Activated T-cell treated with anti-CD3 and anti-CD28 coated beads for 4 hours (primary cell): Measurements from ENCODE around the gene NFIA.

Source experiments
- DNase-seq: peaks from one replicate; pipeline ENCODE4 v3.0.0-alpha.2; 2020

NFIA gene

DNA sequence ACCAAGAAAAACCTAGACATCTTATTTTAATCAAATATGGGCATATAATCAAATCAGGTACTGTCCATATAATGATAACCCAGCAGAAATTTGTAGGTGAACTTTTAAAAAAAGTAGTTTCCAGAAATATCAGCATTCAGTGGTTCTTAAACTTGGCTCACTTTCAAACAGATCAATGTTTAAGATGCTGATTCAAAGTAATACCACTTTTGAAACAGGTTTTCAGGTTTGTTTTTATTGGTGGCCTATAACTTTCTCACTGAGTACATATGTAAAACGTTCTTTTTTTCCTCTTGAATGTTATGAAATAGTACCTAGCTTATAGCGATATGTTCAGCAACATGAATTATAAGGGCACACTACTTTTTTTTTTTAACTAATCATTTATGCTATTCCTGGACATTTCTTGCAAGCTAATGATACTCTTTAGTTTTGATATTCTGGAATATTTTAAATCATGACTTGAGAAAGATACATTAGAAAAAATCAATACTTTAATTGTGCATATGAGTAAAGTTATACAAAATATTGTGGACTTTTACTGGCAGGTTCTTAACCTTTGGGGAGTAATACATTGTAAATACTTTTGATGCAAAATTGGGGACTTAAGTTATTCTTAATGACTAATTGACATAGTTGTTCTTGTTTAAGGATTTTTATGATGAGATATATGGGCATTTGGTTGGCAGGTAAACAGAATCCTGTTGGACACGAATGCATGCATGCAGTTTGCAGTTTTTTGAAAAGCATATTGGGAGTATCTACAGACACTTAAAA lies 3.0 kb downstream of the NFIA start:
- no peak for DNase-seq

GRCh38 chr1:61085983-61086644 lies 3.8 kb downstream of the NFIA start:
- no peak for DNase-seq

DNA sequence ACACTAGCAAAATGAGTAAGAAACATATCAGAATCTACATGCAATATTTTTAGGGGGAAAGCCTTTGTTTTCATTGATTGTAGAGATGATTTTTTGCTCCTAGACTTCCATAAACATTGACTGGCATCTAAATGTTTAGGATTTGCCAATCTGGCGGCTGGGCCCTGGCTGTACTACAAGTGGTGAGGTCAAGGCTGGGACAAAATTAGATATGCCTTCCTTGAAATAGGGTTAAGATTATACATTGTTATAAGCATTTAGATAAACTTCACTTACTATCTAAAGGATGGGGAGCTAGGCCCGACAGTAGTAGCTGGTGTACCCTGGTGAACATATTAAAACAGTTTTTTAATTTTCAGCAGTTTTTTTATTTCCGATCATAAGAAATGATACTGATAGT lies 5.2 kb downstream of the NFIA start:
- DNase-seq, result no peak

GRCh38 chr1:61088163-61088974 lies 6.0 kb downstream of the NFIA start:
- DNase-seq, result no peak

DNA sequence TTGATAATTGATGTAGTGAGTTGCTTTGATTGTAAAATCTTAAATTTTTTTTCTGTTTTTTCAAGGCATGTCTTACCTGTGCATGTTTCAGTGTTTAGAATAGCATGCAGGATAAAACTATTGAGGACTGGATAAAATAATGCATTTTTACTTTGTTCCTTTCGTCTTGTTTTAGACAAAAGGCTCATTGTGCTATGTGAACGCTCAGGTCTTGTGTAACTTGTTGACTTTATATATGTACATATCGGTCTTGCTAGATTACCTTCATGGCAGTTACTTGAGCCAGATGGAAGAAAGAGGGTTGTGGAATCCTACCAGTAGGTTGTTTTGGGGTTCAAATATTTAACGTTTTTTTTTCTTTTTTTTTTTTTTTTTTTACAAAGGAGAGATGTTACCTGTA lies 7.0 kb downstream of the NFIA start:
- no peak for DNase-seq

- DNase-seq, result no peak
Observed at GRCh38 chr1:61089741-61090140, 7.4 kb downstream of the NFIA start.

DNA sequence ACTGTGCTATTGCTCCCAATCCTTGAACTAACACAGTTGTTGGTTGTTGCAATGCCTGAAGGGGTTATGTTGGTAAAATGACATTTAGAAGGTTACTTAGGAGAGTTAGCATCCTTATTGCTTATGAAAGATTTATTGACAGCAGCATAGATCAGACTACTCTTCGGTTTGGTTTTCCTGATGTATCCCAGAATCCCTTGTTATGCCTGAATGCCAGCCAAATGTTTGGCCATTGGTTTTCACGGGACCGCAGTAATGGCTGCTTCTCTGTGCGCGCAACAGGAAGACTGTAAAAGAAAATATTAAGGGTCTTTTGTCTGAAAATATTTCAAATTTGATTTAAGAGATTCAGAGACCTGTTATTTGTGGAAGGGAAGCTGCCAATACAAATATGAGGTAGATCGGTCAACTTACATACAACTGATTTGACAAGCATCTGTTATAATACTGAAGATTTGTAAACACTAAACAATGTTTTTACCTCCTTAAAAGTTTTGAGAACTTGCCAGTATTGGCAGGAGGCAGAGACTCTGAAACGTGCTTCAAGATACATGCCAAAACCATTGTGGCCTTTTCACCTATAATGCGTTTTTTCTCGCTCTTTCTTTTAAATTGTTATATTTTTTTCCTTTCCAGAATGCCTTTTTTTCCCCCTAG lies 8.3 kb downstream of the NFIA start:
- DNase-seq, result no peak

- DNase-seq, result no peak
Observed at GRCh38 chr1:61091455-61091854, 9.1 kb downstream of the NFIA start.

- no peak for DNase-seq
Observed at GRCh38 chr1:61092642-61093041, 10.3 kb downstream of the NFIA start.

DNA sequence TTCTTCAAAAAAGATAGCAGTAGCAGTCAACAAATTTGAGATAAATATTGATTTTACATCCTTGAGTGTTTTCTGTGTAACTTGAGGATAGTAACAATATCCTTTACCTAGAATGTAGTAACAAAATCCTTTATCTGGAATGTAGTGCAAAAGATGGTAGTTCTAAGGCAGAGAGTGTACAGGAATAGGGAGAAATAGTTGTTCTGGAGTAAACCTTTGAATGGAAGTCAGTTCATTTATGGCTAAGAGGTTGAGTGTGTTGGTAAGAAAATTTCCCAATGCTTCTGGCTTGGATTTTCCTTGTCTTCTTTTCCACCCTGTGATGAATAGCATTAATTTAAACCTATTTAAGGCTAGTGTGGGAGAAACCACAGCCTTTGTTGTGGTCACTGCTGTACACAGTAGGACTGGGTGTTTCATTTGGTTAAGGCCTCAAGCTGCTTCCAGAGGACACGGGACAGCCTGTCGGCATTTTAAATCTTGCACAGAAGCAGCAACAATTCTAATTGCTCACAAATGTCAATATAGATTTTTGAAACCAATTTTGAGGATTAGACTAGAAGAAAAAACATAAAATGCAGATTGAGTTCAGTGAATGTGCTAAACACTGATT lies 11.3 kb downstream of the NFIA start:
- no peak for DNase-seq

GRCh38 chr1:61094677-61095469 lies 12.5 kb downstream of the NFIA start:
- DNase-seq, result no peak

DNA sequence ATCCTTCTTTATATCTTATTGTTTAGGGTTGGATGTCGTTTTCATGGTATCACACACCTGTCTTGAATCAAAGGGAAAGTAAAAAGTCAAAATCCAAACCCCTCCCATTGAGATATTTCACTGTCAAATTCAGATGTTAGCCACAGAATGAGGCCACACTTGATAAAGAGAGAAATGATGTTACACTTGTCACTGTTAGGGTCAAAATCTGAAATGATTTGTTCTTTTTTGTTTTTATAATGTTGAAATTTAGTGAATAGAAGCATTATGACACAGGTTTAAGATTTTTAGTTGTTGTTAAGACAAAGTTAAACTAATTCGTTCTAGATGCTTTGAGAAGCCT lies 13.1 kb downstream of the NFIA start:
- DNase-seq, result no peak

GRCh38 chr1:61097317-61097716 lies 15.0 kb downstream of the NFIA start:
- no peak for DNase-seq

GRCh38 chr1:61097722-61098121 lies 15.4 kb downstream of the NFIA start:
- DNase-seq, result no peak

GRCh38 chr1:61098333-61098732 lies 16.0 kb downstream of the NFIA start:
- no peak for DNase-seq

GRCh38 chr1:61098906-61099437 lies 16.6 kb downstream of the NFIA start:
- no peak for DNase-seq

DNA sequence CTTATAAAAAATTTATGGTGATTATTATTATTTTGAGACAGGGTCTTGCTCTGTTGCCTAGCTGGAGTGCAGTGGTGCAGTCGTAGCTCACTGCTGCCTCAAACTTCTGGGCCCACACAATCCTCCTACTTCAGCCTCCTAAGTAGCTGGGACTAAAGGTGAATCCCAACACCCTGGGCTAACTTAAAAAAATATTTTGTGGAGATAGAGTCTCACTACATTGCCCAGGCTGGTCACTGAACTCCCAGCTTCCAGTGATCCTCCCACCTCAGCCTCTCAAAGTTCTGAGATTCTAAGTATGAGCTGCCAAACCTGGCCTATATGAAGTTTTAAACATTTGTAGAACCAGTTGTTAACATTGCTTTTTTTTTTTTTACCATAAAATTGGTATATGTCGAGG lies 18.2 kb downstream of the NFIA start:
- DNase-seq, result no peak

- no peak for DNase-seq
Observed at GRCh38 chr1:61101536-61101935, 19.2 kb downstream of the NFIA start.

DNA sequence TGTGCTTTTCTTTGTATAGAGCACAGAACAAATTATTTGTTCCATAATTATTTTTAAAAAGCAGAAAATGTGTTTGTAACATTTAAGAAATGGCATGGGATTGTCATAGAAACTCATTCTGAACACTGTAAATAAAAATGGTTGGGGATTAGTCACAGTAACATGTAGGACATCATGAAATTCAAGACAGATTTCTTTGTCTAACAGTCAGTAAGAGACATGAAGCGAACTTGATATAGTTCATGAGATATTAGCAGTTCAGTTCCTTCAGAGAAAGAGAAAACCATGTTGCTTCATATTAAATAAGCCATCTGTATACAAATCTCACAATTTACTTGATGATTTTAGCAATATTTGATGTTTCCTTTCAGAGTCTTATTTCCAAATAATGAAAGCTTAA lies 19.7 kb downstream of the NFIA start:
- no peak for DNase-seq

DNA sequence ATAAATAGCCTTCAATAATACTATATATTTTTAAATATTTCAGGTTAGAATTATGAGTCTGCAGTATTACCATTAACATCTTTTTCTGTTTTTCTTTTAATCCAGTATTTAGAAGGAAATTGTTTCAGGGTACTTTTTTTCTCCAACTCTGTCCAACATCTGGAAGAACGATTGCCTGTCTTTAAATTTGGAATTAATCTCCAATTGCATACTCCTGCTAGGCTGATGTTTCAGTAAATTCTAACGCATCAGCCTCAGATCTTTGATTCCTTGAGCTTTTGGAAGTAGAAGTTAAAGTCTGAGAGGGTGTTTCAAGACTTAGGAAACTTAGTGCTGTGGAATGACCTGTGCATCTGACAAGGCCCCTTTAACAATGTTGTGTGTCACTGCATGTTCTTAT lies 20.3 kb downstream of the NFIA start:
- no peak for DNase-seq

DNA sequence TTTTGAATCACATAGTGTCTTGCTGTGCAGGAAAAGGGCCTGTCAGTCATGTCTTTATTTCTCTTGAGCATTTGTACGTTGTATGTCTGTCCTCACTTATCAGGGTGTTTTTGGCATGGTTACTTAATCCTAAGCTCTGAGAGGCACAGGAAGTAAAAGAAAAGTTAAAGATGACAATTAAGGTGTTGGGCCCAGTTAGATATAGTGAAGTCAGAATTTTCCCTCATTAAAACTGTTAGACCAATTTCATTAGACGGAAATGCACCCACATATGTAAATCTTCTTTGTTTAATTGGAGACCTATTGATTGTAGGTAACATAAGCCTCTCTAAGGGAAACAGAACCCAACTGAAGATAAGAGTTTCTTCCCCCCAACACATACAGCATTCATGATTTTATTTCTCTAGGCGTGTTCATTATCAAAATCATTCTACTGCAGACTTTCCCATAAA lies 21.9 kb downstream of the NFIA start:
- no peak for DNase-seq

DNA sequence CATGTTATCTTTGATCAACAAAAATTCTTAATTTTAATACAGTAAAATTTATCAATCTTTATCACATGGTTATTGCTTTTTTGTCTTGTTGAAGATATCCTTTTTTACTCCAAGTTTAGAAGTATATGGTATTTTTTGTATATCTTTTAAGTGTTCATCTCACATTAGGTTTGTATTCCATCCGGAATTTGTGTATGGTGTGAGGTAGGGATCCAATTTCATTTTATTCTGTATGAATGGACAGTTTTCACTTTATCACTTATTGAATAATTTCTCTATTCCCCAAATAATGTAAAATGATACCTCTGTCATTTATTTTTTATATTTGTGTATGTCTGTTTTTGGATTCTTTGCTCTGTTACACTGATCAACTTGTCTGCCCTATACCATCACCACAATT lies 25.3 kb downstream of the NFIA start:
- no peak for DNase-seq
